Vagina (tissue), 2 donors: ENCODE results near the gene AQP12A. TPM values are rescaled to one million over a fixed set of nuclear protein-coding genes. Genes with fewer than 3 reads are reported as not detected.

Experiments
- DNase-seq, 2 donors: peaks; one replicate each; pipeline ENCODE4 v3.0.0-alpha.2; 2017; ENCODE audit errors: extremely low spot score in 2 of 2
- H3K27ac ChIP-seq: fragments of 200-600 bp; sonication (generic); one replicate; pipeline ENCODE4 v1.5.1; 2019
- H3K27me3 ChIP-seq: fragments of 200-600 bp; sonication (generic); one replicate; pipeline ENCODE4 v1.5.1; 2019
- H3K36me3 ChIP-seq, 2 donors: fragments of 200-600 bp; sonication (generic); one replicate each; pipeline ENCODE4 v1.5.1; 2017 to 2019
- H3K4me1 ChIP-seq: fragments of 200-600 bp; sonication (generic); one replicate; pipeline ENCODE4 v1.5.1; 2019
- H3K4me3 ChIP-seq, 2 donors: fragments of 200-600 bp; sonication (generic); 1 replicate in 1 of 2; 2 replicates in 1 of 2; pipeline ENCODE4 v1.5.1; 2016 to 2019
- H3K9me3 ChIP-seq: fragments of 200-600 bp; sonication (generic); one replicate; pipeline ENCODE4 v1.5.1; 2019
- CTCF ChIP-seq, 3 experiments: fragments of 450-650 bp in 2 of 3; fragments of 200-600 bp in 1 of 3; sonication (generic) in 1 of 3; IDR thresholded peaks; one replicate each; pipeline ENCODE4 v1.5.1; 2017 to 2019; ENCODE audit warnings: antibody characterized with exemption in 3 of 3, mild to moderate bottlenecking in 2 of 3, moderate library complexity in 2 of 3
- POLR2A ChIP-seq, 2 donors: fragments of 450-650 bp; IDR thresholded peaks; one replicate each; pipeline ENCODE4 v1.6.1; 2017; ENCODE audit warnings: antibody characterized with exemption in 2 of 2, mild to moderate bottlenecking in 2 of 2, moderate library complexity in 2 of 2
- POLR2AphosphoS5 ChIP-seq, 2 donors: sonication (generic); formaldehyde crosslinking; IDR thresholded peaks; one replicate each; pipeline ENCODE4 v1.9.0; 2017; ENCODE audit warnings: antibody characterized with exemption in 2 of 2, mild to moderate bottlenecking in 2 of 2, low read depth in 1 of 2; ENCODE audit not compliant: insufficient read depth in 1 of 2
- intact Hi-C: fragments of 100-400 bp; cut with DNase I; formaldehyde crosslinking; loops from one replicate; pipeline ENCODE4 v1.15.1; 2023
- total RNA-seq: library from RNA; depleted of rRNA; stranded (reverse); fragments of >200 nt; gene quantifications from one replicate; pipeline ENCODE4 v1.2.3, GENCODE V29; 2016

The AQP12A gene
- total RNA-seq, 1 donor from 2014 or later = not detected

- Histone ChIP-seq H3K4me1 (no peaks in the 10 kb centered on the region), H3K36me3 (no peaks in the 10 kb centered on the region), H3K27ac (no peak overlapping the region), H3K9me3 (no peaks in the 10 kb centered on the region), H3K4me3 (no peak overlapping the region), H3K27me3 (no peaks in the 10 kb centered on the region)
- intact Hi-C loops = no loop called here
- DNase-seq = no peak
- no peak for TF ChIP-seq CTCF (IDR thresholded peaks at IDR 0.05)
- TF ChIP-seq POLR2AphosphoS5 (IDR thresholded peaks at IDR 0.05; ENCODE audit: insufficient read depth in 1 of 2, low read depth in 1 of 2) = no peak
- no peak for TF ChIP-seq POLR2A (IDR thresholded peaks at IDR 0.05)
These were observed 30.0 kb downstream of the AQP12A start for GRCh38 chr2:240721596-240722180.

- no peaks in the 10 kb centered on the region for H3K4me1 ChIP-seq
- no peak overlapping the region for H3K27ac ChIP-seq
- H3K9me3 ChIP-seq = no peaks in the 10 kb centered on the region
- no peaks in the 10 kb centered on the region for H3K27me3 ChIP-seq
- no peak for DNase-seq
- no peak overlapping the region for H3K4me3 ChIP-seq
- intact Hi-C loops = no loop called here
- TF ChIP-seq POLR2A (IDR thresholded peaks at IDR 0.05) = no peak
- TF ChIP-seq CTCF (IDR thresholded peaks at IDR 0.05) = no peak
- TF ChIP-seq POLR2AphosphoS5 (IDR thresholded peaks at IDR 0.05; ENCODE audit: insufficient read depth in 1 of 2, low read depth in 1 of 2) = no peak
- no peaks in the 10 kb centered on the region for H3K36me3 ChIP-seq
These were observed 30.7 kb downstream of the AQP12A start for GRCh38 chr2:240722376-240722775.

GRCh38 chr2:240722796-240723735 is 31.4 kb downstream of the AQP12A start:
- H3K9me3 ChIP-seq = no peaks in the 10 kb centered on the region
- no peaks in the 10 kb centered on the region for H3K4me1 ChIP-seq
- intact Hi-C loops = no loop called here
- no peak for DNase-seq
- H3K27ac ChIP-seq = no peak overlapping the region
- no peaks in the 10 kb centered on the region for H3K27me3 ChIP-seq
- TF ChIP-seq POLR2A (IDR thresholded peaks at IDR 0.05) (no peak), CTCF (IDR thresholded peaks at IDR 0.05) (no peak), POLR2AphosphoS5 (IDR thresholded peaks at IDR 0.05; ENCODE audit: insufficient read depth in 1 of 2, low read depth in 1 of 2) (no peak)
- no peak overlapping the region for H3K4me3 ChIP-seq
- H3K36me3 ChIP-seq = no peaks in the 10 kb centered on the region

- no peak for DNase-seq
- no peaks in the 10 kb centered on the region for H3K27me3 ChIP-seq
- intact Hi-C loops = no loop called here
- no peaks in the 10 kb centered on the region for H3K9me3 ChIP-seq
- H3K27ac ChIP-seq = no peak overlapping the region
- TF ChIP-seq POLR2A (IDR thresholded peaks at IDR 0.05) = no peak
- no peak for TF ChIP-seq POLR2AphosphoS5 (IDR thresholded peaks at IDR 0.05; ENCODE audit: insufficient read depth in 1 of 2, low read depth in 1 of 2)
- TF ChIP-seq CTCF (IDR thresholded peaks at IDR 0.05) = no peak
- H3K4me3 ChIP-seq = no peak overlapping the region
- no peaks in the 10 kb centered on the region for H3K36me3 ChIP-seq
- no peaks in the 10 kb centered on the region for H3K4me1 ChIP-seq
These were observed 32.2 kb downstream of the AQP12A start for GRCh38 chr2:240723851-240724250.

GRCh38 chr2:240724431-240724830 is 32.8 kb downstream of the AQP12A start:
- no peak overlapping the region for H3K4me3 ChIP-seq
- H3K4me1 ChIP-seq = no peaks in the 10 kb centered on the region
- no peaks in the 10 kb centered on the region for H3K27me3 ChIP-seq
- intact Hi-C loops = no loop called here
- H3K9me3 ChIP-seq = no peaks in the 10 kb centered on the region
- TF ChIP-seq CTCF (IDR thresholded peaks at IDR 0.05) = no peak
- TF ChIP-seq POLR2AphosphoS5 (IDR thresholded peaks at IDR 0.05; ENCODE audit: insufficient read depth in 1 of 2, low read depth in 1 of 2) = no peak
- TF ChIP-seq POLR2A (IDR thresholded peaks at IDR 0.05) = no peak
- no peak for DNase-seq
- no peaks in the 10 kb centered on the region for H3K36me3 ChIP-seq
- H3K27ac ChIP-seq = no peak overlapping the region
